Naive thymus-derived CD8-positive, alpha-beta T cell (primary cell): Measurements from ENCODE around the gene PGR. TPM values are rescaled to one million over a fixed set of nuclear protein-coding genes. Genes with fewer than 3 reads are reported as not detected.
"Not testable (repeated sequence)": the region's sequence is repeated elsewhere in the genome, so short reads cannot be mapped to it uniquely, and the experiment has no call there.

Experiments used
- ATAC-seq, 2 donors: fragments of 150-1000 bp; cut with Tn5 transposase in 1 of 2; sonication (Bioruptor Pico), chemical (Tn5 transposase) in 1 of 2; 1 replicate in 1 of 2; 2 replicates in 1 of 2; pipeline ENCODE4 v1.10.0; 2021; ENCODE audit warnings: mild to moderate bottlenecking in 2 of 2, moderate library complexity in 2 of 2
- POLR2A ChIA-PET: fragments of 350-600 bp; sonication (Branson Sonifier 250); formaldehyde crosslinking; loops from one replicate; lab custom pipeline; 2021; ENCODE audit warnings: antibody characterized with exemption; lab: Charles Lee
- DNase-seq, 10 donors: peaks; one replicate each; pipeline versions ENCODE4 v3.0.0 to v3.0.0-alpha.2; 2020 to 2022
- H3K27ac Mint-ChIP-seq, 10 donors: one replicate each; pipeline ENCODE4 v1.8.0; 2020 to 2022; ENCODE audit warnings: mild to moderate bottlenecking in 10 of 10, mixed read lengths in 10 of 10, moderate library complexity in 4 of 10, inconsistent platforms in 1 of 10
- H3K27me3 Mint-ChIP-seq, 5 donors: one replicate each; pipeline ENCODE4 v1.8.0; 2021 to 2022; ENCODE audit warnings: mixed read lengths in 5 of 5
- H3K36me3 Mint-ChIP-seq, 3 donors: one replicate each; pipeline ENCODE4 v1.8.0; 2020 to 2022; ENCODE audit warnings: mixed read lengths in 3 of 3, mild to moderate bottlenecking in 2 of 3, inconsistent platforms in 1 of 3
- H3K4me1 Mint-ChIP-seq, 4 donors: one replicate each; pipeline ENCODE4 v1.8.0; 2021 to 2022; ENCODE audit warnings: mixed read lengths in 4 of 4
- H3K4me3 Mint-ChIP-seq, 10 donors: one replicate each; pipeline ENCODE4 v1.8.0; 2020 to 2022; ENCODE audit warnings: mild to moderate bottlenecking in 10 of 10, mixed read lengths in 10 of 10, moderate library complexity in 6 of 10, inconsistent platforms in 1 of 10
- H3K9me3 Mint-ChIP-seq, 9 donors: one replicate each; pipeline ENCODE4 v1.8.0; 2020 to 2022; ENCODE audit warnings: mixed read lengths in 9 of 9, mild to moderate bottlenecking in 3 of 9, inconsistent platforms in 1 of 9, moderate library complexity in 1 of 9
- polyA plus RNA-seq, 3 donors: library from polyadenylated mRNA; unstranded; fragments of 300-500 nt; fragmentation: Illumina TruSeq; gene quantifications; one replicate each; pipeline ENCODE4 v1.2.3, GENCODE V29; 2021
- total RNA-seq, 8 experiments: library from RNA in 2 of 8; stranded (reverse) in 2 of 8; gene quantifications; one replicate each; pipeline ENCODE4 v1.2.3 and lab custom pipeline; 2021 to 2026

PGR gene
- total and polyA plus RNA-seq, 5 experiments from 2014 or later = not detected

DNA sequence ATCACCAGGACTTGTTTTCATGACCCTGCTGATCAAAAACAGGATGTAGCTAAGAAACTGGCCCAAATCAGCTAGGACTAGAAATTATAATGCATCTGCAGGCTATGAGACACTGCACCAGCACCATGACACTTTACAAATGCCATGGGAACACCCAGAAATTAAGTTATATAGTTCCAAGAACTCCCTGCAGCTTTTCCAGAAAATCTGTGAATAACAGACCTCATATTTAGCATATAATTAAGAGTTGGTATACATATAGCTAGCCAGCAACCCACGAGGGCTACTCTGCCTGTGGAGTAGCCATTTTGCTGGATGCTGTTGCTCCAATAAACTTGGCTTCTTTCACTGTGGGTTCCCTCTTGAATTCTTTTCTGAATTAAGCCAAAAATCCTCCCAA is 101.0 kb downstream of the PGR start:
- Mint-ChIP-seq H3K4me1 (no peaks in the 10 kb centered on the region), H3K9me3 (peaks cover 0 to 10% (median 2%) of the 10 kb centered on the region in 9 donors)

DNA sequence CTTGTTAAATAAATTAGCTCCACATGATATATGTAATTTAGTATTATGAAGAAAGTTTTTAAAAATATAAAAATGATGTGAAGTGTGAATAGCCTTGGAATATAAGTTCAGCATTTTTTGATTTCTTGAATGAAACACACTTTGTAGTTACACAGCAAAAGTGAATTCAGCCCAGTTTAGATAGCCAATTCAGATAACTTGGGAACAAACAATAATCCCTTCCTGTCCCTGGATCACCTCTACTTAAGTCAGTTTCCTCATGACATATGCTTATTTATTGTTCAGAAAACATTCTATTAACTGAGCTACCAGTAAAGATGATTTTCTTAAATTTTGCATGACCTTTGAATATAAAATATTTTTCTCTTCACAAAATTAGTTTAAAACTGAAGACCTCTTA is 107.4 kb downstream of the PGR start:
- no peaks in the 10 kb centered on the region for H3K9me3 Mint-ChIP-seq
- ATAC-seq = no peak
- no peak overlapping the region for H3K4me3 Mint-ChIP-seq
- POLR2A ChIA-PET = no interaction called here
- peaks cover 0 to 3% (median 0%) of the 10 kb centered on the region in 5 donors for H3K27me3 Mint-ChIP-seq
- H3K27ac Mint-ChIP-seq = no peak overlapping the region
- no peak for DNase-seq
- no peaks in the 10 kb centered on the region for H3K4me1 Mint-ChIP-seq
- H3K36me3 Mint-ChIP-seq = no peaks in the 10 kb centered on the region

More for the DNA sequence above, 101.0 kb downstream of the PGR start:
- Mint-ChIP-seq H3K4me3 (no peak overlapping the region), H3K27ac (no peak overlapping the region), H3K27me3 (no peaks in the 10 kb centered on the region), H3K36me3 (no peaks in the 10 kb centered on the region)
- no peak for DNase-seq
- POLR2A ChIA-PET = no interaction called here
- ATAC-seq = no peak

DNA sequence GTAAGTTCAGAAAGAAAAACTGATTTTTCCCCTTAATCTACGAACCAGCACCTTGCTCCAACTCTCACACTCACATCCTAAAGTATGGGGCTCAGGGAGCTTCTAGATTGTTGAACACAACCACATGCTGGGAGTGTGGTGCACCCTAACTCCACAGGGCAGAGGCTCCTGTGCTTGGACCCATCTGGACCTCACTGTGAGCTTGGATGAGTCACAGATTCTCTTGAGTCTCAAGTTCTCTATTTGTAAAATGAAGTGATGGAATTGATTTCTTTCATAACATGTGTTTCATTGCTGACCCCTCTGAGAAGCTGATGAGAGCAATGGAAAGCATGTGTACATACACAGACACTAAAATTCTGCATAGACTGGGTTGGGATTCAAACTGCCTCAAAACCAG is 109.7 kb downstream of the PGR start:
- ATAC-seq = no peak
- POLR2A ChIA-PET = interaction anchor here (0.6 kb wide), 1 partner anchor 25 kb away, joined by 4 read pairs; no protein-coding TSS in a partner anchor
- no peaks in the 10 kb centered on the region for H3K4me1 Mint-ChIP-seq

DNA sequence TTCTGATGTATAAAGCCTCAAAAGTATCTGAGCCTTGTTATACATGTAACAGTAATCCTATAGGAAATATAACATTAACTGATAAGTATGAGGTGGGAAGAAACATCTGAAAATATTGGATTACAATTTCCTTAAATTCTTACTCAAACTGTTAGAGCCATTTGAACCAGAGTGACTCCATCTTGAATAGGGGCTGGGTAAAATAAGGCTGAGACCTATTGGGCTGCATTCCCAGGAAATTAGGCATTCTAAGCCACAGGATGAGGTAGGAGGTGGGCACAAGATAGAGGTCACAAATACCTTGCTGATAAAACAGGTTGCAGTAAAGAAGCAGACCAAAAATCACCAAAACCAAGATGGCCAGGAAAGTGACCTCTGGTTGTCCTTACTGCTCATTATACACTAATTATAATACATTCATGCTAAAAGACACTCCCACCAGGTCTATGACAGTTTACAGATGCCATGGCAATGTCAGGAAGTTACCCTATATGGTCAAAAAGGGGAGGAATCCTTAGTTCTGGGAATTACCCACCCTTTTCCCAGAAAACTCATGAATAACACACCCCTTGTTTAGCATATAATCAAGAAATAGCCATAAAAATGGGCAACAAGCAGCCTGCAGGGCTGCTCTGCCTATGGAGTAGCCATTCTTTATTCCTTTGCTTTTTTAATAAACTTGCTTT is 114.9 kb downstream of the PGR start:
- ATAC-seq (no peak), DNase-seq (no peak)
- no peak overlapping the region for H3K4me3 Mint-ChIP-seq
- POLR2A ChIA-PET = no interaction called here
- H3K9me3 Mint-ChIP-seq = peaks cover 0 to 19% (median 0%) of the 10 kb centered on the region in 9 donors
- peaks cover 0 to 10% (median 0%) of the 10 kb centered on the region in 4 donors for H3K4me1 Mint-ChIP-seq
- H3K36me3 Mint-ChIP-seq = no peaks in the 10 kb centered on the region
- H3K27ac Mint-ChIP-seq = no peak overlapping the region
- H3K27me3 Mint-ChIP-seq = no peaks in the 10 kb centered on the region

More for the DNA sequence above, 109.7 kb downstream of the PGR start:
- Mint-ChIP-seq H3K27ac (no peak overlapping the region), H3K9me3 (peaks cover 0 to 3% (median 0%) of the 10 kb centered on the region in 9 donors), H3K4me3 (no peak overlapping the region), H3K36me3 (no peaks in the 10 kb centered on the region), H3K27me3 (peaks cover 0 to 3% (median 0%) of the 10 kb centered on the region in 5 donors)
- no peak for DNase-seq

DNA sequence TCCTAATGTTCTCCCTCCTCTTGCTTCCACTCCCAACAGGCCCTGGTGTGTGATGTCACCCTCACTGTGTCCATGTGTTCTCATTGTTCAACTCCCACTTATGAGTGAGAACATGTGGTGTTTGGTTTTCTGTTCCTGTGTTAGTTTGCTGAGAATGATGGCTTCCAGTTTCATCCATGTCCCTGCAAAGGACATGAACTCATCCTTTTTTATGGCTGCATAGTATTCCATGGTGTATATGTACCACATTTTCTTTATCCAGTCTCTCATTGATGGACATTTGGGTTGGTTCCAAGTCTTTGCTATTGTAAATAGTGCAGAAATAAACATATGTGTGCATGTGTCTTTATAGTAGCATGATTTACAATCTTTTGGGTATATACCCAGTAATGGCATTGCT is 115.9 kb downstream of the PGR start:
- H3K27ac Mint-ChIP-seq, H3K36me3 Mint-ChIP-seq, ATAC-seq, H3K27me3 Mint-ChIP-seq, DNase-seq, H3K4me3 Mint-ChIP-seq, POLR2A ChIA-PET: not testable (repeated sequence)
- Mint-ChIP-seq H3K9me3 (peaks cover 0 to 19% (median 0%) of the 10 kb centered on the region in 9 donors), H3K4me1 (peaks cover 0 to 21% (median 0%) of the 10 kb centered on the region in 4 donors)

DNA sequence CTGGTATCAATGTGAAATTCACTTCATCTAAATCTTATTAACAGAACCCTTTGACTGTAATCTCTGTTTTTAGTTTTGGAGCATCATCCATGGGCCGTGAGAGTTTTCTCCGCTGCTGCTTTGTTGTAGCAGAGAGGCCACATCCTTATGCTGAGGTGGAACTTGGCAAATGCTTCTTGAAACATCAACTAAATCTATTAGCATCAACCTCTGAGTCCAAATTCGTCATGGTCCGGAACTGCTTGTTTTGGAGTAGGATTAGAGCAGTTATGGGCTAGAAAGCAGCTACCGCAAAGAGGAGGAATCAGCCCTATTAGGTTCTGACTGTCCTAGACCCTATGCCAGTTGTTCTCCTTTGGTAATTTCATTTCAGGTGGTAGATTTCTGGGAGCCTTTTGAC is 117.7 kb downstream of the PGR start:
- POLR2A ChIA-PET = no interaction called here
- Mint-ChIP-seq H3K36me3 (no peaks in the 10 kb centered on the region), H3K27ac (no peak overlapping the region), H3K9me3 (peaks cover 0 to 24% (median 0%) of the 10 kb centered on the region in 9 donors), H3K4me3 (no peak overlapping the region), H3K27me3 (no peaks in the 10 kb centered on the region), H3K4me1 (peaks cover 0 to 25% (median 0%) of the 10 kb centered on the region in 4 donors)
- DNase-seq = no peak
- no peak for ATAC-seq

DNA sequence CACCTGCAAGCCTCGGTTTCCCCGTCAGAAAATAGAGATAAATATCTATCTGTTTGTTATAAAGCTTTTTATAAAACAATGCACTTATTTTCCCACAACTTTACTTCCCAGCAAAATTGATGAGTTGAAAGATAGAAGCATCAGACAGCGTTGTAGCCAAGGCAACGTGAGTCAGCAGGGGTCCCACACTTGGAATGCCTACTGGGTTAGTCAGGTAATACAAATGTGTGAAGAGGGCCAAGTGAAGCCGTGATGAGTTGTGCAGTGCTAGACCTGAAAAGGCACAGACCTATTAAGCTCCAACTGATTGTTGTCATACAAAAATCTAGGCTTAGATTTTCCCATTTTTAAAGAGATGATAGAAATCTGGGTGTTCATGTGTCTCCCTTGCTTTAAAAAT is 118.7 kb downstream of the PGR start:
- POLR2A ChIA-PET = no interaction called here
- no peaks in the 10 kb centered on the region for H3K27me3 Mint-ChIP-seq

DNA sequence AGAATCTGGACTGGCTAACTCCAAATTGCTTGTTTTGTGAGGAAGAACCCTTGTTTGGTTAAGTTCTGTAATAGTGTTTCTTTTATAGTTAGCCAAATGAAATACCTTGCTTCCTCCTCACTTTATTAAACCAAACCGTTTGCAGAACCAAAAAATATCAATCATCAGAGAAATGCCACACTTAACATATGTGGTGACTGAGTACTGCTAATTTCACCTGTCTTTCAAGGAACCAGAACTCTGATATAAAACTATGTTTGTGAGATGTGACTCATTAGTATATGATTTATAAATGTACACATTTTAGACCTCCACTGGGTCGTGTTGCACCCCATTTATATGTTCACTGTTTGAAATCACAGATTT is 119.9 kb downstream of the PGR start:
- DNase-seq = no peak
- no peak for ATAC-seq
- Mint-ChIP-seq H3K27me3 (no peaks in the 10 kb centered on the region), H3K36me3 (no peaks in the 10 kb centered on the region), H3K4me1 (peaks cover 0 to 25% (median 0%) of the 10 kb centered on the region in 4 donors), H3K4me3 (peak overlapping the region in 1 of 10 donors; percentile 16), H3K27ac (peak overlapping the region in 1 of 10 donors; percentile 26), H3K9me3 (peaks cover 0 to 21% (median 1%) of the 10 kb centered on the region in 9 donors)
- POLR2A ChIA-PET = no interaction called here

More for the DNA sequence above, 118.7 kb downstream of the PGR start:
- Mint-ChIP-seq H3K27ac (no peak overlapping the region), H3K4me3 (no peak overlapping the region), H3K36me3 (no peaks in the 10 kb centered on the region), H3K4me1 (peaks cover 0 to 25% (median 0%) of the 10 kb centered on the region in 4 donors), H3K9me3 (peaks cover 0 to 21% (median 1%) of the 10 kb centered on the region in 9 donors)
- ATAC-seq = no peak
- no peak for DNase-seq

DNA sequence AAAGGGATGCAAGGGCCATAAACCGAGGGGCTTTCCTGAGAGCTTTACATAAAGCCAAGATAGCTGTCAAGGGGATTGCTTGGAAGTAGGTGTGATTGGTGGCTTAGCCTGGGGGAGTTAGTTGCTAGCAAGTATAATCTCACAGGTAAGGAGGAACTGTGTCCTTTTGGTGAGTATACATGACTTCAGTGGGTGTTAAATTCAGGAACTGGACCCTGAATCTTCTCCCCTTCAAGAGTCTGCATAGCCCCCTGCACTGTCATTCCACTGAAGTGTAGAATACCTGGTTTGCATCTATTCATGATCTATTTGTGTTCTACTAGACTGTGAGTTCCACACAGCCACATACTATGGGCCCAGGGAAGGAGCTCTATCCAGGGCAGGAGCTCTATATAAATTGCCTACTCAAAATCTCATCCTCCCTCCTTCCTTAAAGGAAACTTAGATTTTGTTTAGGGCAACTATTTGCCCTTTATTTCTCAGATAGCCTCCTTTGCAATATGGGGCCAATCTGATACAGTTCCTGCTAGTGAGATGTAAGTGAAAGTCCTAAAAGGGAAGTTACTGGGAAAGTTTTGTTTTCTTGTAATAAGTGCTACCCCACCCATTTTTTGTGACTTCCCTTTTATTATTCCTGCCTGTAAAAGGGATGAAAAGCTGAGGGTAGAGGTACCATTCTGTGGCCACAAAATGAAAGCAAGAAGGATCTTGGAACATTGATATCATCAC is 120.5 kb downstream of the PGR start:
- ATAC-seq (no peak), DNase-seq (no peak)
- H3K4me3 Mint-ChIP-seq = peak overlapping the region in 1 of 10 donors; percentile 16
- POLR2A ChIA-PET = no interaction called here
- peaks cover 0 to 25% (median 0%) of the 10 kb centered on the region in 4 donors for H3K4me1 Mint-ChIP-seq
- no peaks in the 10 kb centered on the region for H3K27me3 Mint-ChIP-seq
- peak overlapping the region in 1 of 10 donors; percentile 26 for H3K27ac Mint-ChIP-seq
- peaks cover 0 to 21% (median 1%) of the 10 kb centered on the region in 9 donors for H3K9me3 Mint-ChIP-seq
- no peaks in the 10 kb centered on the region for H3K36me3 Mint-ChIP-seq

DNA sequence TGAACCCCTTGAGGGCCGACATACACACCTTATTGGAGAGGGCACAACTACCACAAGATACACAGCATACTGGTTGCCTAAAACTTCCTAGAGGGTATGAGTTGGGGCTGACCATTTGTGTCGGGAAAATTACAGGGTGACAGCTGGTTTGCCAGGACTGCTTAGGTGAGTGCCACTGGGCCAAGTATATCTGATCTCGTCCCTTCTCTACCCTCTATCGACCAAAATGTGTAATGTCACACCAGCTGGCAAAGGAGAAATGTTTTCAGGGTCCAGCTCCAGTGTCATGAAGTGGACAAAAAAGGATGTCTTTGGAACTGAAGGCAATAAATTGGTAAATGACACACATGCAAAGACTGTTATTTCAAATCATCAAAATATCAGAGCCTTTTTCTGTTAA is 126.1 kb downstream of the PGR start:
- H3K4me1 Mint-ChIP-seq = peaks cover 0 to 2% (median 0%) of the 10 kb centered on the region in 4 donors
- no peak overlapping the region for H3K4me3 Mint-ChIP-seq
- H3K36me3 Mint-ChIP-seq = no peaks in the 10 kb centered on the region
- peaks cover 0 to 12% (median 0%) of the 10 kb centered on the region in 9 donors for H3K9me3 Mint-ChIP-seq
- no peak for ATAC-seq
- DNase-seq = no peak
- peaks cover 0 to 6% (median 0%) of the 10 kb centered on the region in 5 donors for H3K27me3 Mint-ChIP-seq
- no peak overlapping the region for H3K27ac Mint-ChIP-seq
- POLR2A ChIA-PET = no interaction called here

DNA sequence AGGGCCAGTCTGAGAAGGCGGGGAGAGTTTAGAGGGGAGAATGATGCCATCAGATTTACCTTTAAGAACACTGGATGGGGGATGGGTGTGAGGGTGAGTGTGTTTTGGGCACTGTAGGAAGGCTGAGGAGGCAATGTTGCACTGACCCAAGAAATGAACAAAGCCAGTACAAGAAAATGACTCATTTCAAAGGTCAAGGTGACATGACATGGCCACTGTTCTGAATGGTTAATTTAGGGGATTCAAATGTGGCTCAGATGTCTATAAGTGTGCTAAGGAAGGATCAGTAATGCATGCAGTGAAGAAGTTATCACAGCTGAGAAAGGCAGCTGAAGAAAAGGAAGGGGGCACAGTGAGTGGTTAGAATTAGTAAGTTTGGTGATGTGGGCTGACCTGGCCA is 129.9 kb downstream of the PGR start:
- POLR2A ChIA-PET = no interaction called here
- no peak for ATAC-seq
- no peaks in the 10 kb centered on the region for H3K36me3 Mint-ChIP-seq
- peaks cover 0 to 12% (median 0%) of the 10 kb centered on the region in 9 donors for H3K9me3 Mint-ChIP-seq
- no peak for DNase-seq
- peaks cover 0 to 6% (median 0%) of the 10 kb centered on the region in 5 donors for H3K27me3 Mint-ChIP-seq
- no peak overlapping the region for H3K27ac Mint-ChIP-seq
- no peaks in the 10 kb centered on the region for H3K4me1 Mint-ChIP-seq
- no peak overlapping the region for H3K4me3 Mint-ChIP-seq

DNA sequence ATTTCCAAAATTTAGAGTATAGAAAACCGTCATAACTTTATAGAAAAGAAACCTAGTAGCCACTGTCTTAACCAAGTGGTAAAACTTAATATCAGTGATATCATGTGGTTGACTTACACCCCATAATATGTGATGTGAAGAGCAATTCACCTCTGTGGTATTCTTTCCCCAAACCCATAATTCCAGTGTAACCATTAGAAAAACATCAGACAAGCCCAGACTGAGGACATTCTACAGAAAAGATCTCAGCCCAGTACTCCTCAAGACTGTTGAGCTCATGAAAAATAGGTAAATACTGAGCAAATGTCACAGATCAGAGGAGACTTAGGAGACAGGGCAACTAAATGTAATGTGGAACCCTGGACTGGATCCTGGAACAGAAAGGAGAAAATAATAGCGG is 134.6 kb downstream of the PGR start:
- H3K27me3 Mint-ChIP-seq = peaks cover 0 to 6% (median 0%) of the 10 kb centered on the region in 5 donors
- peaks cover 0 to 12% (median 0%) of the 10 kb centered on the region in 9 donors for H3K9me3 Mint-ChIP-seq
- ATAC-seq = no peak
- peaks cover 0 to 4% (median 0%) of the 10 kb centered on the region in 4 donors for H3K4me1 Mint-ChIP-seq
- H3K4me3 Mint-ChIP-seq = no peak overlapping the region
- POLR2A ChIA-PET = no interaction called here
- H3K36me3 Mint-ChIP-seq = no peaks in the 10 kb centered on the region
- H3K27ac Mint-ChIP-seq = no peak overlapping the region
- no peak for DNase-seq

DNA sequence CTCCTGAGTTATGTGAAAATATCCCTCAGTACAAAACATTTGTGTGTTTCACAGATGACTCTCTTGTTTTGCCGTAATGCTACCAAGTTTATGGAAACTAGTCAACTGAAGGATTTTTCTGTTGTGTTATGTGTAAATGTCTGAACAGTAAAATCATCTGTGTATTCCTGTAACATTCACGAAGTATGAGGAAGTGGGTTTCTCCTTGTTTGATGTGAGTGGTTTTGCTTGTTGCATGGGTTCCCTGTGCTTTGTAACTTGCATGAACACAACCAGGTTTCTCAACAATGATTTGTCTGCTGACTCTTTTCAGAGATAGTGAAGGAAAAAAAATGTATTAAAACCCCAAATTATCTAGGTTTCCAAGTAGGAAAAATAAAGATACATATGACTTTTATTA is 138.1 kb downstream of the PGR start:
- no peak for ATAC-seq

More for the DNA sequence above, 138.1 kb downstream of the PGR start:
- Mint-ChIP-seq H3K4me3 (no peak overlapping the region), H3K27me3 (no peaks in the 10 kb centered on the region), H3K4me1 (peaks cover 0 to 4% (median 0%) of the 10 kb centered on the region in 4 donors), H3K27ac (no peak overlapping the region), H3K9me3 (peaks cover 0 to under 1% (median 0%) of the 10 kb centered on the region in 9 donors), H3K36me3 (no peaks in the 10 kb centered on the region)
- POLR2A ChIA-PET = no interaction called here
- no peak for DNase-seq
